GM13977 (cell line): ENCODE results near the gene MYL2.

Experiments used
- DNase-seq: peaks from one replicate; pipeline ENCODE4 v3.0.0; 2012; ENCODE audit warnings: low spot score
- CTCF ChIP-seq: IDR thresholded peaks from 2 replicates; pipeline ENCODE4 v1.5.1; 2012; ENCODE audit warnings: mild to moderate bottlenecking, control low read depth; ENCODE audit not compliant: insufficient read depth; ENCODE audit errors: extremely low read depth, missing control alignments
- in situ Hi-C: fragments of 300-500 bp; cut with MboI; formaldehyde crosslinking; loops from one replicate; pipeline ENCODE4 v1.12.0; 2022; ENCODE audit warnings: low sequenced_read_pairs, low pct_unique_long_range_greater_than_20kb, mixed read lengths, inconsistent platforms; ENCODE audit not compliant: unreplicated experiment

The MYL2 gene

GRCh38 chr12:110922652-110923051, 2.3 kb upstream of the MYL2 start:
- no peak for DNase-seq
- TF ChIP-seq CTCF, result no peak
- in situ Hi-C loops, result no loop called here

GRCh38 chr12:110921262-110921661, 883 bp upstream of the MYL2 start:
- no peak for DNase-seq
- no peak for TF ChIP-seq CTCF
- in situ Hi-C loops, result no loop called here

- DNase-seq, result no peak
- in situ Hi-C loops, result no loop called here
- TF ChIP-seq CTCF, result no peak
Measured at GRCh38 chr12:110919720-110920119, 659 bp downstream of the MYL2 start.

GRCh38 chr12:110917961-110918360, 2.4 kb downstream of the MYL2 start:
- DNase-seq, result no peak
- TF ChIP-seq CTCF, result no peak
- in situ Hi-C loops, result no loop called here

- no peak for DNase-seq
- in situ Hi-C loops, result no loop called here
- TF ChIP-seq CTCF, result no peak
Measured at GRCh38 chr12:110917467-110917866, 2.9 kb downstream of the MYL2 start.

GRCh38 chr12:110916295-110916875, 4.0 kb downstream of the MYL2 start:
- DNase-seq, result no peak
- in situ Hi-C loops, result no loop called here

More at GRCh38 chr12:110916295-110916875, 4.0 kb downstream of the MYL2 start:
- TF ChIP-seq CTCF, result no peak
